ENCODE measurements around the gene CNN2.

- TF ChIP-seq POLR2A (IDR thresholded peaks at IDR 0.05; ENCODE audit: low read length) (no peak), GATA3 (IDR thresholded peaks at IDR 0.05; ENCODE audit: borderline replicate concordance) (no peak), CBX8 (IDR thresholded peaks at IDR 0.05) (no peak), HOXA7 (CRISPR knock-in tag; IDR thresholded peaks at IDR 0.05) (no peak), HDAC2 (IDR thresholded peaks at IDR 0.05) (no peak), POLR2AphosphoS2 (conservative IDR thresholded peaks at IDR 0.05; ENCODE audit: low read length) (no peak), JUNB (IDR thresholded peaks at IDR 0.05) (no peak)
- TF ChIP-seq, protein P1, sequence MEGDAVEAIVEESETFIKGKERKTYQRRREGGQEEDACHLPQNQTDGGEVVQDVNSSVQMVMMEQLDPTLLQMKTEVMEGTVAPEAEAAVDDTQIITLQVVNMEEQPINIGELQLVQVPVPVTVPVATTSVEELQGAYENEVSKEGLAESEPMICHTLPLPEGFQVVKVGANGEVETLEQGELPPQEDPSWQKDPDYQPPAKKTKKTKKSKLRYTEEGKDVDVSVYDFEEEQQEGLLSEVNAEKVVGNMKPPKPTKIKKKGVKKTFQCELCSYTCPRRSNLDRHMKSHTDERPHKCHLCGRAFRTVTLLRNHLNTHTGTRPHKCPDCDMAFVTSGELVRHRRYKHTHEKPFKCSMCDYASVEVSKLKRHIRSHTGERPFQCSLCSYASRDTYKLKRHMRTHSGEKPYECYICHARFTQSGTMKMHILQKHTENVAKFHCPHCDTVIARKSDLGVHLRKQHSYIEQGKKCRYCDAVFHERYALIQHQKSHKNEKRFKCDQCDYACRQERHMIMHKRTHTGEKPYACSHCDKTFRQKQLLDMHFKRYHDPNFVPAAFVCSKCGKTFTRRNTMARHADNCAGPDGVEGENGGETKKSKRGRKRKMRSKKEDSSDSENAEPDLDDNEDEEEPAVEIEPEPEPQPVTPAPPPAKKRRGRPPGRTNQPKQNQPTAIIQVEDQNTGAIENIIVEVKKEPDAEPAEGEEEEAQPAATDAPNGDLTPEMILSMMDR (IDR thresholded peaks at IDR 0.05) = no peak
- TF ChIP-seq, protein P2, sequence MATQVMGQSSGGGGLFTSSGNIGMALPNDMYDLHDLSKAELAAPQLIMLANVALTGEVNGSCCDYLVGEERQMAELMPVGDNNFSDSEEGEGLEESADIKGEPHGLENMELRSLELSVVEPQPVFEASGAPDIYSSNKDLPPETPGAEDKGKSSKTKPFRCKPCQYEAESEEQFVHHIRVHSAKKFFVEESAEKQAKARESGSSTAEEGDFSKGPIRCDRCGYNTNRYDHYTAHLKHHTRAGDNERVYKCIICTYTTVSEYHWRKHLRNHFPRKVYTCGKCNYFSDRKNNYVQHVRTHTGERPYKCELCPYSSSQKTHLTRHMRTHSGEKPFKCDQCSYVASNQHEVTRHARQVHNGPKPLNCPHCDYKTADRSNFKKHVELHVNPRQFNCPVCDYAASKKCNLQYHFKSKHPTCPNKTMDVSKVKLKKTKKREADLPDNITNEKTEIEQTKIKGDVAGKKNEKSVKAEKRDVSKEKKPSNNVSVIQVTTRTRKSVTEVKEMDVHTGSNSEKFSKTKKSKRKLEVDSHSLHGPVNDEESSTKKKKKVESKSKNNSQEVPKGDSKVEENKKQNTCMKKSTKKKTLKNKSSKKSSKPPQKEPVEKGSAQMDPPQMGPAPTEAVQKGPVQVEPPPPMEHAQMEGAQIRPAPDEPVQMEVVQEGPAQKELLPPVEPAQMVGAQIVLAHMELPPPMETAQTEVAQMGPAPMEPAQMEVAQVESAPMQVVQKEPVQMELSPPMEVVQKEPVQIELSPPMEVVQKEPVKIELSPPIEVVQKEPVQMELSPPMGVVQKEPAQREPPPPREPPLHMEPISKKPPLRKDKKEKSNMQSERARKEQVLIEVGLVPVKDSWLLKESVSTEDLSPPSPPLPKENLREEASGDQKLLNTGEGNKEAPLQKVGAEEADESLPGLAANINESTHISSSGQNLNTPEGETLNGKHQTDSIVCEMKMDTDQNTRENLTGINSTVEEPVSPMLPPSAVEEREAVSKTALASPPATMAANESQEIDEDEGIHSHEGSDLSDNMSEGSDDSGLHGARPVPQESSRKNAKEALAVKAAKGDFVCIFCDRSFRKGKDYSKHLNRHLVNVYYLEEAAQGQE (IDR thresholded peaks at IDR 0.05) = no peak
- TF ChIP-seq, protein P3, sequence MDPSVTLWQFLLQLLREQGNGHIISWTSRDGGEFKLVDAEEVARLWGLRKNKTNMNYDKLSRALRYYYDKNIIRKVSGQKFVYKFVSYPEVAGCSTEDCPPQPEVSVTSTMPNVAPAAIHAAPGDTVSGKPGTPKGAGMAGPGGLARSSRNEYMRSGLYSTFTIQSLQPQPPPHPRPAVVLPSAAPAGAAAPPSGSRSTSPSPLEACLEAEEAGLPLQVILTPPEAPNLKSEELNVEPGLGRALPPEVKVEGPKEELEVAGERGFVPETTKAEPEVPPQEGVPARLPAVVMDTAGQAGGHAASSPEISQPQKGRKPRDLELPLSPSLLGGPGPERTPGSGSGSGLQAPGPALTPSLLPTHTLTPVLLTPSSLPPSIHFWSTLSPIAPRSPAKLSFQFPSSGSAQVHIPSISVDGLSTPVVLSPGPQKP (IDR thresholded peaks at IDR 0.05; ENCODE audit: low read depth, low read length) = no peak
Measured at GRCh38 chr19:1055886-1056620, 29.6 kb downstream of the CNN2 start.
